ENCODE measurements around the gene SUSD3.

Gene SUSD3

GRCh38 chr9:93133681-93134014 lies 75.1 kb downstream of the SUSD3 start:
- H3K4me1 ChIP-seq = peaks cover 76 to 94% (median 89%) of the 10 kb centered on the region in 10 experiments

GRCh38 chr9:93134015-93134739 lies 75.7 kb downstream of the SUSD3 start, which contains the start of gene NINJ1:
Gene NINJ1 (minus strand): TSS chr9:93134251. CDS start chr9:93134217, 34 bp downstream.
- Histone ChIP-seq H3K9me3 (replicated peaks in 1 of 11) (peaks cover 7 to 9% (median 8%) of the 10 kb centered on the region in 11 experiments), H3K36me3 (peaks cover 0 to 36% (median 9%) of the 10 kb centered on the region in 11 experiments; a peak in 12 of 22 replicates), H3K4me2 (peak within 1 kb of the TSS; percentile 82 to 100 (median 98)), H3K27ac (peak within 1 kb of the TSS; percentile 77 to 96 (median 89)), H3K4me3 (peak within 1 kb of the TSS; percentile 84 to 97 (median 88)), H3K4me1 (peaks cover 71 to 93% (median 87%) of the 10 kb centered on the region in 10 experiments), H3K9ac (peak within 1 kb of the TSS; percentile 81 to 97 (median 90)), H4K20me1 (peaks cover 0 to 45% (median 28%) of the 10 kb centered on the region in 11 experiments; a peak in 13 of 22 replicates), H3K27me3 (no peaks in the 10 kb centered on the region)
- TF ChIP-seq Cebpa-rat (IDR thresholded peaks at IDR 0.05) = no peak

More at GRCh38 chr9:93133681-93134014, 75.1 kb downstream of the SUSD3 start:
- peaks cover 0 to 41% (median 9%) of the 10 kb centered on the region in 11 experiments; a peak in 13 of 22 replicates for H3K36me3 ChIP-seq
- H3K27ac ChIP-seq = peak overlapping the region; percentile 77 to 96 (median 89)
- peak overlapping the region; percentile 82 to 100 (median 98) for H3K4me2 ChIP-seq
- H3K9ac ChIP-seq = peak overlapping the region; percentile 81 to 97 (median 90)
- H4K20me1 ChIP-seq = peaks cover 0 to 50% (median 33%) of the 10 kb centered on the region in 11 experiments; a peak in 14 of 22 replicates
- no peaks in the 10 kb centered on the region for H3K27me3 ChIP-seq
- H3K9me3 ChIP-seq (replicated peaks in 1 of 11) = peaks cover 1 to 3% (median 2%) of the 10 kb centered on the region in 11 experiments; a peak in 20 of 22 replicates
- H3K4me3 ChIP-seq = peak overlapping the region; percentile 84 to 97 (median 88)
- no peak for TF ChIP-seq Cebpa-rat (IDR thresholded peaks at IDR 0.05)

Data from BLaER1 treated with 17β-estradiol and CSF1 and Interleukin-3, amounts not matched to agents 10 nM and 100 nM (cell line).